Vagina (tissue), 2 donors: Measurements from ENCODE around the gene TTLL6. TPM values are rescaled to one million over a fixed set of nuclear protein-coding genes. Genes with fewer than 3 reads are reported as not detected.
A peak's percentile ranks its signal among the peaks of the same experiment; 100 is the strongest.

ENCODE experiments used
- DNase-seq, 2 donors: peaks; one replicate each; pipeline ENCODE4 v3.0.0-alpha.2; 2017; ENCODE audit errors: extremely low spot score in 2 of 2
- H3K27ac ChIP-seq: fragments of 200-600 bp; sonication (generic); one replicate; pipeline ENCODE4 v1.5.1; 2019
- H3K27me3 ChIP-seq: fragments of 200-600 bp; sonication (generic); one replicate; pipeline ENCODE4 v1.5.1; 2019
- H3K36me3 ChIP-seq, 2 donors: fragments of 200-600 bp; sonication (generic); one replicate each; pipeline ENCODE4 v1.5.1; 2017 to 2019
- H3K4me1 ChIP-seq: fragments of 200-600 bp; sonication (generic); one replicate; pipeline ENCODE4 v1.5.1; 2019
- H3K4me3 ChIP-seq, 2 donors: fragments of 200-600 bp; sonication (generic); 1 replicate in 1 of 2; 2 replicates in 1 of 2; pipeline ENCODE4 v1.5.1; 2016 to 2019
- H3K9me3 ChIP-seq: fragments of 200-600 bp; sonication (generic); one replicate; pipeline ENCODE4 v1.5.1; 2019
- CTCF ChIP-seq, 3 experiments: fragments of 450-650 bp in 2 of 3; fragments of 200-600 bp in 1 of 3; sonication (generic) in 1 of 3; IDR thresholded peaks; one replicate each; pipeline ENCODE4 v1.5.1; 2017 to 2019; ENCODE audit warnings: antibody characterized with exemption in 3 of 3, mild to moderate bottlenecking in 2 of 3, moderate library complexity in 2 of 3
- POLR2A ChIP-seq, 2 donors: fragments of 450-650 bp; IDR thresholded peaks; one replicate each; pipeline ENCODE4 v1.6.1; 2017; ENCODE audit warnings: antibody characterized with exemption in 2 of 2, mild to moderate bottlenecking in 2 of 2, moderate library complexity in 2 of 2
- POLR2AphosphoS5 ChIP-seq, 2 donors: sonication (generic); formaldehyde crosslinking; IDR thresholded peaks; one replicate each; pipeline ENCODE4 v1.9.0; 2017; ENCODE audit warnings: antibody characterized with exemption in 2 of 2, mild to moderate bottlenecking in 2 of 2, low read depth in 1 of 2; ENCODE audit not compliant: insufficient read depth in 1 of 2
- intact Hi-C: fragments of 100-400 bp; cut with DNase I; formaldehyde crosslinking; loops from one replicate; pipeline ENCODE4 v1.15.1; 2023
- total RNA-seq: library from RNA; depleted of rRNA; stranded (reverse); fragments of >200 nt; gene quantifications from one replicate; pipeline ENCODE4 v1.2.3, GENCODE V29; 2016

The TTLL6 gene
- total RNA-seq, 1 donor from 2014 or later: 0.49 TPM

- Histone ChIP-seq H3K36me3 (no peaks in the 10 kb centered on the region), H3K4me3 (no peak overlapping the region), H3K4me1 (no peaks in the 10 kb centered on the region), H3K27ac (no peak overlapping the region), H3K27me3 (no peaks in the 10 kb centered on the region), H3K9me3 (no peaks in the 10 kb centered on the region)
- no peak for DNase-seq
- TF ChIP-seq POLR2A (IDR thresholded peaks at IDR 0.05): no peak
- no peak for TF ChIP-seq CTCF (IDR thresholded peaks at IDR 0.05)
- TF ChIP-seq POLR2AphosphoS5 (IDR thresholded peaks at IDR 0.05; ENCODE audit: insufficient read depth in 1 of 2, low read depth in 1 of 2): no peak
- intact Hi-C loops: no loop called here
Observed at GRCh38 chr17:48767263-48767774, 49.7 kb downstream of the TTLL6 start.

- H3K27me3 ChIP-seq: no peaks in the 10 kb centered on the region
- H3K9me3 ChIP-seq: no peaks in the 10 kb centered on the region
- H3K27ac ChIP-seq: no peak overlapping the region
- H3K4me1 ChIP-seq: no peaks in the 10 kb centered on the region
- TF ChIP-seq POLR2AphosphoS5 (IDR thresholded peaks at IDR 0.05; ENCODE audit: insufficient read depth in 1 of 2, low read depth in 1 of 2) (no peak), CTCF (IDR thresholded peaks at IDR 0.05) (no peak), POLR2A (IDR thresholded peaks at IDR 0.05) (no peak)
- H3K4me3 ChIP-seq: no peak overlapping the region
- no peak for DNase-seq
- intact Hi-C loops: no loop called here
- H3K36me3 ChIP-seq: no peaks in the 10 kb centered on the region
Observed at GRCh38 chr17:48761114-48761513, 55.9 kb downstream of the TTLL6 start.

GRCh38 chr17:48760411-48760810, 56.6 kb downstream of the TTLL6 start:
- H3K27ac ChIP-seq: no peak overlapping the region
- intact Hi-C loops: no loop called here
- H3K4me3 ChIP-seq: no peak overlapping the region
- no peaks in the 10 kb centered on the region for H3K9me3 ChIP-seq
- no peaks in the 10 kb centered on the region for H3K36me3 ChIP-seq
- TF ChIP-seq POLR2AphosphoS5 (IDR thresholded peaks at IDR 0.05; ENCODE audit: insufficient read depth in 1 of 2, low read depth in 1 of 2): peak in 1 of 2 donors; percentile 22
- no peak for TF ChIP-seq CTCF (IDR thresholded peaks at IDR 0.05)
- no peak for DNase-seq
- no peaks in the 10 kb centered on the region for H3K27me3 ChIP-seq
- no peaks in the 10 kb centered on the region for H3K4me1 ChIP-seq

- H3K9me3 ChIP-seq: no peaks in the 10 kb centered on the region
- intact Hi-C loops: no loop called here
- H3K4me1 ChIP-seq: peaks cover 11% of the 10 kb centered on the region
- peaks cover 4% of the 10 kb centered on the region for H3K27me3 ChIP-seq
- H3K36me3 ChIP-seq: no peaks in the 10 kb centered on the region
- no peak for TF ChIP-seq POLR2AphosphoS5 (IDR thresholded peaks at IDR 0.05; ENCODE audit: insufficient read depth in 1 of 2, low read depth in 1 of 2)
- TF ChIP-seq POLR2A (IDR thresholded peaks at IDR 0.05): no peak
- no peak for TF ChIP-seq CTCF (IDR thresholded peaks at IDR 0.05)
- H3K4me3 ChIP-seq: no peak overlapping the region
- no peak for DNase-seq
- H3K27ac ChIP-seq: no peak overlapping the region
Observed at GRCh38 chr17:48759288-48759687, 57.7 kb downstream of the TTLL6 start.

- Histone ChIP-seq H3K27ac (no peak overlapping the region), H3K27me3 (peaks cover 4% of the 10 kb centered on the region), H3K4me1 (peaks cover 25% of the 10 kb centered on the region), H3K36me3 (no peaks in the 10 kb centered on the region), H3K4me3 (no peak overlapping the region), H3K9me3 (no peaks in the 10 kb centered on the region)
- intact Hi-C loops: no loop called here
- DNase-seq: no peak
- TF ChIP-seq POLR2A (IDR thresholded peaks at IDR 0.05) (no peak), POLR2AphosphoS5 (IDR thresholded peaks at IDR 0.05; ENCODE audit: insufficient read depth in 1 of 2, low read depth in 1 of 2) (no peak), CTCF (IDR thresholded peaks at IDR 0.05) (no peak)
Observed at GRCh38 chr17:48757524-48757961, 59.5 kb downstream of the TTLL6 start.
